ENCODE results near the gene WASHC1.
"Not testable (repeated sequence)": the region's sequence is repeated elsewhere in the genome, so short reads cannot be mapped to it uniquely, and the experiment has no call there.

Gene WASHC1, protein sequence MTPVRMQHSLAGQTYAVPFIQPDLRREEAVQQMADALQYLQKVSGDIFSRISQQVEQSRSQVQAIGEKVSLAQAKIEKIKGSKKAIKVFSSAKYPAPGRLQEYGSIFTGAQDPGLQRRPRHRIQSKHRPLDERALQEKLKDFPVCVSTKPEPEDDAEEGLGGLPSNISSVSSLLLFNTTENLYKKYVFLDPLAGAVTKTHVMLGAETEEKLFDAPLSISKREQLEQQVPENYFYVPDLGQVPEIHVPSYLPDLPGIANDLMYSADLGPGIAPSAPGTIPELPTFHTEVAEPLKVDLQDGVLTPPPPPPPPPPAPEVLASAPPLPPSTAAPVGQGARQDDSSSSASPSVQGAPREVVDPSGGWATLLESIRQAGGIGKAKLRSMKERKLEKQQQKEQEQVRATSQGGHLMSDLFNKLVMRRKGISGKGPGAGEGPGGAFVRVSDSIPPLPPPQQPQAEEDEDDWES

DNA sequence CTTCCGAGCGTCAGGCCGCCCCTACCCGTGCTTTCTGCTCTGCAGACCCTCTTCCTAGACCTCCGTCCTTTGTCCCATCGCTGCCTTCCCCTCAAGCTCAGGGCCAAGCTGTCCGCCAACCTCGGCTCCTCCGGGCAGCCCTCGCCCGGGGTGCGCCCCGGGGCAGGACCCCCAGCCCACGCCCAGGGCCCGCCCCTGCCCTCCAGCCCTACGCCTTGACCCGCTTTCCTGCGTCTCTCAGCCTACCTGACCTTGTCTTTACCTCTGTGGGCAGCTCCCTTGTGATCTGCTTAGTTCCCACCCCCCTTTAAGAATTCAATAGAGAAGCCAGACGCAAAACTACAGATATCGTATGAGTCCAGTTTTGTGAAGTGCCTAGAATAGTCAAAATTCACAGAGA, at the start of gene WASHC1:
Gene WASHC1, minus strand, starts transcription at position 101 of the 400 bp plus-strand sequence. CDS start 4,457 bp downstream, outside the sequence.
- H3K9me3 ChIP-seq; H3K4me1 ChIP-seq; DNase-seq; H3K27me3 ChIP-seq; H3K36me3 ChIP-seq; intact Hi-C loops (cut with DNase I; ENCODE audit: low total_unique reads); H3K27ac ChIP-seq: not testable (repeated sequence)
- peak within 1 kb of the TSS; percentile 37 to 51 for H3K4me3 ChIP-seq

DNA sequence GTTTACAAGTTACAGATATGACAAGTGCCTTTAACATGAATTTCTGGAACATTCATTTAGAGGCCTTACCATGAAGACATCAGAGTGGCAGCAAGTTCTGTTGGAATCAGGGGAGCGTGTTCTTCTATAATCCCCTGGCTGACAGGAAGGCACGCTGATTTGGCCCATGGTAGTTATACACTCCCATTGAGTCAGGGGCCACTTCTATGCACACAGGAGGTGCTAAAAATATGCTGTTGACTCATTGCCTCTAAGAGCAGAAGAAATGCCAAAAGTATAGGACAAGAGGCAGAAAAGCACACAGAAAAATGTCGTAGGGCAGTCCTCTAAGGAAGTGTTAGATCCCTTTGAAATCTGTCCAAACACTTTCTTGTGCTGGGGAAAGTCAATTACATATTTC, 49.1 kb upstream of the WASHC1 start:
- H3K27me3 ChIP-seq; H3K4me3 ChIP-seq; H3K27ac ChIP-seq; intact Hi-C loops (cut with DNase I; ENCODE audit: low total_unique reads); DNase-seq; H3K9me3 ChIP-seq; H3K36me3 ChIP-seq; H3K4me1 ChIP-seq: not testable (repeated sequence)

DNA sequence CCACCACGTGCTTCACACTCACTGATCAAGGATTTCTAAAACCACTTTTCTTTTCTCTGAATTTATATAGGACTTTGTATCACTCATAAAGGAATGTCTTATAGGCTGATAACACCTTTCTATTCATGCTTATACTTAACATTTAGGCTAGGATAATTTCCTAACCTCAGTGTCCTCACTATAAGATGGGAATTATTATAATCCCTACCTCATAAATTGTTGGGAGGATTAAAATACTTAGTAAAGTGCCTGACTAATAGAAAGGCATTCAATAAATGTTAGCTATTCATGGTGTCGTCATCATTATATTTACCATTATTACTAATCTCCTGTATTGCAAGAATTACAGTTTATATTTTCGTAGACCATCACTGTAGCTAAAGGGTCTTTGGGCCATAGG, 47.1 kb upstream of the WASHC1 start:
- H3K27me3 ChIP-seq, H3K9me3 ChIP-seq: not testable (repeated sequence)

DNA sequence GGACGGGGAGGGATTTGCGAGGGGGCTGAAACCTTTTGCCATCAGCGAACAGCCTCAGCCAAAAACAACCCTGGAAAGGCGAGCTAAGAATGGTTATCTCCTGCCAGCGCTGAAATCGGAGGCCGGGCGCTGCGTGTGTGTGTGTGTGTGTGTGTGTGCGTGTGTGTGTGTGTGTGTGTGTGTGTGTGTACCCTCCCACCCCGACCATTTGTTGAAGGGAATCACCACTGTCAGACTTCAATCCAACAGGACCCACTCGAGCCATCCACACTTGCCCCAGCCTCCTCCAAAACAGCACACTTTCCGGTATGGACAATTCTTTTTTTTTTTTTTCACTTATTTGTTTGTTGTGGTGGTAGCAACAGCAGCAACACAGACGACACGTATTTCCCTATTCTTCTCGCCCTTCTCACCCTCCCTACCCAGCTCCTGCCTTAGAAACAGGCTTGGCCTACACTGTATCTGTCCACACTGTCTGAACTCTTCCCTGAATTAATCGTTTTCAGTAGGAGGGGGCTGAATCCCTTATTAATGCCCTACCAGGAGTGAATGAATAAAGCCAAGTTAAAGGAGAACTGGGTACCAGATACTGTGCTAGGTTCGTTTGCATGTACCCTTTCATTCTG, 44.8 kb upstream of the WASHC1 start:
- H3K36me3 ChIP-seq; H3K4me1 ChIP-seq; intact Hi-C loops (cut with DNase I; ENCODE audit: low total_unique reads); H3K9me3 ChIP-seq; DNase-seq; H3K27me3 ChIP-seq; H3K27ac ChIP-seq: not testable (repeated sequence)
- peak overlapping the region; percentile 47 to 56 for H3K4me3 ChIP-seq

More for the DNA sequence above, 47.1 kb upstream of the WASHC1 start:
- H3K36me3 ChIP-seq; H3K27ac ChIP-seq; H3K4me1 ChIP-seq; intact Hi-C loops (cut with DNase I; ENCODE audit: low total_unique reads); H3K4me3 ChIP-seq; DNase-seq: not testable (repeated sequence)

DNA sequence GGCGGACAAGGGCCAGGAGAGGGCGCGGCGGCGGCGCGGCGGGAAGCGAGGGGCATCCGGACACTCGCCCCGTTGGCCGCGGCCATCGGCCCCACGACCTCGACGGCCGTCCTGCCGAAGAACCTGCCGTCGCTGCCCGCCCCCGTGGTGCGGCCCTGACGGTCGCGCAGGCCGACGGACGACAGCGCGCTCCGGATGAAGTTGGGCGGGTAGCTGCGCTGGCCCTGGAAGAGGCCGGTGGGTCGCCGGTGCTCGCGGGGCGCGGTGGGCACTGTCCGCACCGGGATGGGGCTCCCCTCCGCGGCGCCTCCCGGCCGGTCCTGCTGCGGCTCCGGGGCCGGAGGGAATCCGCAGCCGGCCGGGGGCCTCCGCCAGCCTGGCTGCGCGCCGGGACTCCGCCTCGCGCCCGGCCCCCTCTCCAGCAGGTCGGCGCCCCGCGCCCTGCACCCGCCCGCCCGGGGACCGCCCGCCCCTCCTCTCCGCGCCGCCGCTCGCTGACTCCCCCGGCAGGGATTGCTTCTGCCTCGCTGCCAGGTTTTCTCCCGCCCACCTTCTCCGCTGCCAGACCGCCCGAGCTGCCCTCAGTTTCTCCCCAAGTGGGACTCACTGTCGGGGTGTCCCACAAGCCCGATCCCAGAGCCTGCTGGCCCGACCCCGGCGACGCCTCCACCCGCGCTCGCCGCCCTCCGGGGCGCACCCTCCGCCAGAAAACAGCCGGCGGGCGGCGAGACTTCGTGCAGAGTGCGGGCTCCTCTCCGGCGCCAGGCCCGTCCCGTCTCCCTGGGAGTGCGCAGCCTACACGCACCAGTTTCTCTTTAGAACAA, 44.0 kb upstream of the WASHC1 start:
- H3K9me3 ChIP-seq; intact Hi-C loops (cut with DNase I; ENCODE audit: low total_unique reads); H3K27me3 ChIP-seq; H3K36me3 ChIP-seq; H3K27ac ChIP-seq; H3K4me1 ChIP-seq: not testable (repeated sequence)
- H3K4me3 ChIP-seq = peak overlapping the region; percentile 47 to 56
- DNase-seq = peak in 1 of 2 donors; percentile 58

DNA sequence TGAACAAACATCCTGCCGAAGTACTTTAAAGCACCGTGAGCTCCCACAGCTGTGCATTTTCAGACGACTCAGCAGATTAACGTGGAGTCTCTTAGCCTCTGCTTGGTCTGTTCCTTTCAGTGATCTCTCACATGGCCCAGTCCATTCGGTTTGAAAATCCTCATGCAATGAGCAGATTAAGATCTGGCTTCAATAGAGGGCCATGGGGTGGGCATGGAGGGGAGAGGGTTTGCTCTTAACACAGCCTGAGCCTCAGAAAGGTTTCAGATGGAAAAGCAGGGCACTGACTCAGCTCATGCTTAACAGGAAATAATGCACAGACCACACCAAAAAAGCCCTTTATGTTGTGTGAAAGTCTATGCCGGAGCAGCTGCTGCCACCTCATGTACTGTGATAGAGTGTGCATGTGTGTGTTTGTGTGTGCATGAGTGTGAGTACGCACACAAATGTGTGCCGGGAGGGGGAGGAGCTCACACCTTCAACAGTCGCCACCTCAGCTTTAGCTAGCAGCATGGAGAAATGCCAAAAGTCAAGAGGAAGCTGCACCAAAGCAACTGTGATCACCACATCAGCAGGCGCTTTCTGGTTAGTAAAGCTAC, 33.9 kb upstream of the WASHC1 start:
- intact Hi-C loops (cut with DNase I; ENCODE audit: low total_unique reads); H3K9me3 ChIP-seq; DNase-seq; H3K27me3 ChIP-seq; H3K4me3 ChIP-seq; H3K27ac ChIP-seq; H3K36me3 ChIP-seq; H3K4me1 ChIP-seq: not testable (repeated sequence)

DNA sequence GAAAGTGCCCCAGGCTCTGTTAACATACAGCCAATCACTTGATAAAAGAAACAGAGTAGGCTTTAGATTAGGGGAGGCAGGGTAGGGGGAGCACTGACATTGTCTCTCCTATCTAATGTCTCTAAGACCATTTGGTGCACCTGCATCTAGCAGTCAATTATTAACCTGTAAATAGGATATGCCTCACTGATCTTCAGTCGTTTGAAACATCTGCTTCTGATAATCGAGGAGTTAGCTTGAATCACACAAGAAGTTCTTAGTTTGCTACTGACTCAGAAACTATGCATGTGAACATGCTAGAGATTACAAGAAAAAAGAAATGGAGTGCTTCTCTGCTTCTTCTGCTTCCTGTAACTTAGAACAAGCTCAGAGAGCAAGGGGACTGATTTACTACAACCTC, 23.4 kb upstream of the WASHC1 start:
- H3K36me3 ChIP-seq; H3K4me1 ChIP-seq; H3K27me3 ChIP-seq; H3K4me3 ChIP-seq; H3K27ac ChIP-seq; H3K9me3 ChIP-seq; DNase-seq; intact Hi-C loops (cut with DNase I; ENCODE audit: low total_unique reads): not testable (repeated sequence)

DNA sequence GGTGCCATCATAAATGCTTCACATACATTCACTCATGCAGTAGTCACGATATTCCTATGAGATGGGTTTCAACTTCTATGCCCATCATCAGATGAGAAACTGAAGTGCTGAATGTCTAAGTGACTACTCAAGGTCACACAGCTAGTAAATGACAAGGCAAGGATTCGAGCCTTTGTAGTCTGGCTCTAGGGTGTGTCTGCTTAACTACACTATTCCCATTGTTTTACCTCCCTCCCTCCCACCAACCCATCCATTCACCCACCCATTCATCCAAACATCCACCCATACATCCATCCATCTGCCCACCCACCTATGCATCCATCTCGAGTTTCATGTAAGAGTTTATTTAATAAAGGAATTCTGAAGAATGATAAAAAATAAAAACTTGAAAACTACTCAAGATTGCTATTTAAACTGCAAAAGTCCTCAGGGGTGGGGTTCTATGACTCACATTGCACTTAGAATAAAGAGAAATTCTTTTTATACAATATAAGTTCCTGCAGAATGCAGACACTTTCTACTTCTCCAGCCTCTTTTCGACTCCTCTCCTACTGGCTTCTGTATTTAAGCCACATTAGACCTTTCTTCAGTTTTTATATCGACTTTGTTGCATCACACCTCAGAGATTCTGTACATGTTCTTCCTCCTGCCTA, 19.1 kb upstream of the WASHC1 start:
- intact Hi-C loops (cut with DNase I; ENCODE audit: low total_unique reads); H3K4me3 ChIP-seq; H3K27ac ChIP-seq; H3K27me3 ChIP-seq; H3K36me3 ChIP-seq; H3K9me3 ChIP-seq; DNase-seq; H3K4me1 ChIP-seq: not testable (repeated sequence)

DNA sequence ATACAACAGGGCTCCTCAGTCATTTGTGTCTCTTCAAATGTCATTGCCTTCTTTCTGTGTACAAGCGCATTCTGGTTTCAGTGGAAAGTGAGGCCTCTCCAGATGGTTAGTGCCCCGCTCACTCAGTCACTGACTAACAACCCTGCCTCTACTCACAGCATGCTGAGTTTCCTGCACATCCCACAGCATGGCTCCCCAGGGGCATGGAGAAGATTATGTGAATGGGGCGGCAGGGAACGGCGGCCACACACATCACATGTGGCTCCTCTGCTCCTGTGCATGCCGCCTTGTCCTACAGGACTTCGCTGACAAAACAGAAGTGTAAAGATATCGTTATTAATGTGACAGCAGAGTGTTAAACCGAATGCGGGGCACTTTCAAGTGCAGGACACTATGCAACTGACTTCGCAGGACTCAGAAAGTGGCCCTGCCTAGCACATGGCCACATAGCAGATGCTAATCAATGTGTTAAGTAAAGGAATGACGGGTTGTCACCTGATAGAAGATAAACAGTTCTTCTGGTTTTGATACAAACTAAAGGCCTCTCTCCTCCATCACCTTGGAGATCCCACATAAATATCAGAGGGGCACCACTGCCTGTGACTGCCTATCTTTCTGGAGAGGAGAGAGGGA, 17.5 kb upstream of the WASHC1 start:
- H3K4me3 ChIP-seq; DNase-seq; H3K27ac ChIP-seq; H3K9me3 ChIP-seq; H3K36me3 ChIP-seq; intact Hi-C loops (cut with DNase I; ENCODE audit: low total_unique reads); H3K4me1 ChIP-seq; H3K27me3 ChIP-seq: not testable (repeated sequence)

DNA sequence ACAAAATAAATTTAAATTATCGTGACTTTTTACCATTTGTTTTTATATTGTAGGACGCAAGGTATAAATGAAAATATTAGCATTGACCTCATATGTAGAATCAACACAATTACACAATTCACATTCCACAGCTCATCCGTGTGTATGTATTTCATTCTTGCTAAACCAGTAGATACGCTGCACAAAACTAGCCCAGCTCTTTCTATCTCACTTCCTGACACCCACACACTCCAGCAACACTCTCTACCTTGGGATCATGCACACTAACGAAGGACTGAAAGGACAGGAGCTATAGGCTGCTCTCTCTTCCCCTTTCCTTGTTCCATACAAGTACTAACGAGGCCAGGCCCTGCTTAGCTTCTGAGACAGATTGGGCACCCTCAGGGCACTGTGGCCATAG, 16.9 kb upstream of the WASHC1 start:
- H3K9me3 ChIP-seq; DNase-seq; H3K27me3 ChIP-seq; H3K27ac ChIP-seq; H3K4me1 ChIP-seq; H3K36me3 ChIP-seq; H3K4me3 ChIP-seq; intact Hi-C loops (cut with DNase I; ENCODE audit: low total_unique reads): not testable (repeated sequence)

DNA sequence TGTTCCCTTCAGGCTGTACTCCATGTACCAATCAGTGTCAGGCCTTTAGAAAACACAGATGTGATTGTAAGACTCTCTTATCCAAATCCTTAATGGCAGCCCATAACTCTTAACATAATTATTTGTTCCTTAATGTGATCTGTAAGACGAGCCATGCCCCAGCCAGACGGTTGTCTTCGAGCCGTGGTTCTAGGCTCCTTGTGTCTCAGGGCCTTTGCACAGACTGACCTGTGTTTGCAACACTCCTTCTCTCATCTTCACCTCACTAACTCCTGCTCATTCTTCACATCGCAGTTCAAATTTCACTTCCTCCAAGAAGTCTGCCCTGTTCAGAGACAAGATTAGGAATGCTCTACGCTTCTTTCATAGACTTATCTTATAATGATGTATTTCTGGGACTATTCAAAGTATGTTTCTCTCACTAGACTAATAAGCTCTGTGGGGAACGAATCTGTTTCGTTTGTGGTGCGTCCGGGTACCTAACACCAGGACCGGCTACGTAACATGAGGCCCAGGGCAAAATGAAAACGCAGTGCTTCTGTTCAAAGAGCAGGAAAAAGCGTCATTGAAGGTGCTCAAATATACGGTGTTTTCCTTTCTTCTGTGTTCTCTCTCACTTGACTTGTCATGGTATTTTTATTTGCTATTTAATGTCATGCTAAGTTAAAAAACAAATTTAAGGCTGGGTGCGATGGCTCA, 16.1 kb upstream of the WASHC1 start:
- DNase-seq = not testable (repeated sequence)

DNA sequence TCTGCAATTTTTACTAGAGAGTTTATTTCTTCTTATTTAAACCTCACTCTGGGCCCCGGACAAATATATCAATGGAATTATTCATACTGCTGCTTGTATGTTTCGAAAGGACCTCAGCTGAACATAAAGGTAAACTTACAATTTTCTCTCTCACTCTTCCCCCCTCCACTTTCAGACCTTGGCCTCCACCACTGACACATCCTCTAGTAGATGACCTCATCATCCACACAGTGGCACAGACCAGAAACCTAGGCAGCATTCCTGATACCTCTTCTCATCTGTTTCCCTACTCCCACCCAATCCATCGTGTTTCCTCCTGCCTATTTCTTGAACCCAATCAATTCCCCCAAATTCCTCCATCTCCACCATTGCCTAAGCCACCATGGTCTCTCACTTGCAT, 15.2 kb upstream of the WASHC1 start:
- intact Hi-C loops (cut with DNase I; ENCODE audit: low total_unique reads); H3K27me3 ChIP-seq; H3K27ac ChIP-seq; H3K4me1 ChIP-seq; H3K36me3 ChIP-seq; H3K9me3 ChIP-seq; H3K4me3 ChIP-seq; DNase-seq: not testable (repeated sequence)

More for the DNA sequence above, 16.1 kb upstream of the WASHC1 start:
- H3K9me3 ChIP-seq; H3K27me3 ChIP-seq; H3K27ac ChIP-seq; H3K4me1 ChIP-seq; intact Hi-C loops (cut with DNase I; ENCODE audit: low total_unique reads); H3K4me3 ChIP-seq; H3K36me3 ChIP-seq: not testable (repeated sequence)

Data from tibial artery (tissue), 4 donors.